Karpas-422 (cell line): Measurements from ENCODE around the gene SERPINB8. TPM values are rescaled to one million over a fixed set of nuclear protein-coding genes. Genes with fewer than 3 reads are reported as not detected.

Experiments used
- DNase-seq: peaks from one replicate; pipeline ENCODE4 v3.0.0-alpha.2; 2015
- H2AFZ ChIP-seq: fragments of 200-600 bp; sonication (generic); 2 replicates; pipeline ENCODE4 v1.6.1; 2014; ENCODE audit warnings: antibody characterized with exemption, low read length, mixed read lengths
- H3K27ac ChIP-seq: fragments of 200-600 bp; sonication (generic); 2 replicates; pipeline ENCODE4 v1.5.1; 2014; ENCODE audit warnings: mild to moderate bottlenecking, low read length, moderate library complexity
- H3K27me3 ChIP-seq: fragments of 200-600 bp; sonication (generic); 2 replicates; pipeline ENCODE4 v1.6.1; 2014; ENCODE audit warnings: low read length, mixed read lengths
- H3K36me3 ChIP-seq: fragments of 200-600 bp; sonication (generic); 2 replicates; pipeline ENCODE4 v1.6.1; 2014; ENCODE audit warnings: low read length, mixed read lengths; ENCODE audit not compliant: insufficient read depth
- H3K4me1 ChIP-seq: fragments of 200-600 bp; sonication (generic); 2 replicates; pipeline ENCODE4 v1.6.1; 2014; ENCODE audit warnings: mild to moderate bottlenecking, low read length, mixed read lengths
- H3K4me2 ChIP-seq: fragments of 200-600 bp; sonication (generic); 2 replicates; pipeline ENCODE4 v1.6.1; 2014; ENCODE audit warnings: low read length, low read depth, mild to moderate bottlenecking; ENCODE audit not compliant: poor library complexity, severe bottlenecking
- H3K4me3 ChIP-seq: fragments of 200-600 bp; sonication (generic); 2 replicates; pipeline ENCODE4 v1.5.1; 2014; ENCODE audit warnings: mild to moderate bottlenecking, antibody characterized with exemption, low read length, mixed read lengths
- H3K79me2 ChIP-seq: fragments of 200-600 bp; sonication (generic); 2 replicates; pipeline ENCODE4 v1.6.1; 2014; ENCODE audit warnings: mild to moderate bottlenecking, low read length, mixed read lengths
- H3K9ac ChIP-seq: fragments of 200-600 bp; sonication (generic); 2 replicates; pipeline ENCODE4 v1.6.0; 2014; ENCODE audit warnings: low read length
- H3K9me2 ChIP-seq: fragments of 200-600 bp; sonication (generic), shearing (Covaris generic); replicated peaks from 2 replicates; pipeline ENCODE4 v1.6.0; 2014; ENCODE audit warnings: mild to moderate bottlenecking, low read length, moderate library complexity; ENCODE audit not compliant: insufficient read depth
- H3K9me3 ChIP-seq: fragments of 300-700, 200-600 bp; sonication (generic); 2 replicates; pipeline ENCODE4 v1.6.1; 2014; ENCODE audit warnings: low read length, mixed read lengths
- H4K20me1 ChIP-seq: fragments of 200-600 bp; sonication (generic); 2 replicates; pipeline ENCODE4 v1.6.1; 2014; ENCODE audit warnings: mild to moderate bottlenecking, antibody characterized with exemption, low read length, low read depth; ENCODE audit not compliant: insufficient read depth
- total RNA-seq: library from RNA; depleted of rRNA; stranded (reverse); fragments of >200 nt; shearing (Covaris generic); gene quantifications from 2 replicates; pipeline ENCODE4 v1.2.3, GENCODE V29; 2014; ENCODE audit warnings: low replicate concordance

The SERPINB8 gene
- total RNA-seq, 1 experiment from 2014 or later: 4.1 TPM

DNA sequence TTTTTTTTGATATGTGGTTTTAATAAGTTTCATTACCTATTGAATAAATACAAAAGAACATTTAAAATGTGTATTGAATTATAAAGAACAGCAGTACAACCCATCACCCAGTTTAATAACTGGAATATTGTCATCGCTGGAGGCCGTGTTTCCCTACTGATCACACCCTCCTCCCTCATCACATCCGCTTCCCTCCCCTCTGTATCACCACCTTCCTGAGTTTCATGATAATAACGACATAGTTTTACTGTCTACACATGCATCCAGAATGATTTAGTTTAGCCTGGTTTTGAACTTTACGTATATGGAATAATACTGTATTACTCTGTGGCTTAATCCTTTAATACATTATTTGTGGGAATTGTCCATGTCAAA is 2.1 kb downstream of the SERPINB8 start:
- no peak overlapping the region for H3K4me2 ChIP-seq
- no peak overlapping the region for H2AFZ ChIP-seq
- no peak overlapping the region for H3K9ac ChIP-seq
- peaks cover 21% of the 10 kb centered on the region for H3K4me1 ChIP-seq
- no peak overlapping the region for H3K4me3 ChIP-seq
- no peaks in the 10 kb centered on the region for H3K36me3 ChIP-seq
- no peak for DNase-seq
- no peaks in the 10 kb centered on the region for H3K9me2 ChIP-seq
- no peaks in the 10 kb centered on the region for H3K9me3 ChIP-seq
- H3K27ac ChIP-seq: no peak overlapping the region
- H3K79me2 ChIP-seq: no peaks in the 10 kb centered on the region
- no peaks in the 10 kb centered on the region for H3K27me3 ChIP-seq
- H4K20me1 ChIP-seq: no peaks in the 10 kb centered on the region

DNA sequence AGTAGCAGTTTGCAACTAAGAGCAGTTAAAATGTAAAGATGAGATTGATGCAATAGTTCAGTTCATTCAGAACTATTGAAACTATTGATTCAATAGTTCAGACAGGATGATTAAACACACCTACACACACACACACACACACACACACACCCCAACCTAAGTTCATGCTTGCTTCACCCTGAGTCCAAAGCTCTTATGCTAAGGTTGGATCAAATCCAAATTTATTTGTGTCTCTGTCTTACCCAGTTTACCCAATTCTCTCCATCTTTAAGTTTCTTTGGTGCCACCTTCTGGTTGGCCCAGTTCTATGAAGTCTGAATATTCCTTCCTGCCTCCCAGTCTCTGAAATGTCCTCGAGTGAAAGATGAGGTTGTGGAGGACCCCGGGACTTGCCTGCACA is 5.1 kb downstream of the SERPINB8 start:
- H4K20me1 ChIP-seq: no peaks in the 10 kb centered on the region
- DNase-seq: peak; percentile 60
- peak overlapping the region; percentile 6 for H3K4me2 ChIP-seq
- no peak overlapping the region for H3K27ac ChIP-seq
- H3K9me2 ChIP-seq: no peaks in the 10 kb centered on the region
- H3K9me3 ChIP-seq: no peaks in the 10 kb centered on the region
- H2AFZ ChIP-seq: no peak overlapping the region
- H3K79me2 ChIP-seq: no peaks in the 10 kb centered on the region
- H3K27me3 ChIP-seq: no peaks in the 10 kb centered on the region
- H3K4me1 ChIP-seq: peaks cover 17% of the 10 kb centered on the region
- no peak overlapping the region for H3K9ac ChIP-seq
- no peak overlapping the region for H3K4me3 ChIP-seq
- no peaks in the 10 kb centered on the region for H3K36me3 ChIP-seq

DNA sequence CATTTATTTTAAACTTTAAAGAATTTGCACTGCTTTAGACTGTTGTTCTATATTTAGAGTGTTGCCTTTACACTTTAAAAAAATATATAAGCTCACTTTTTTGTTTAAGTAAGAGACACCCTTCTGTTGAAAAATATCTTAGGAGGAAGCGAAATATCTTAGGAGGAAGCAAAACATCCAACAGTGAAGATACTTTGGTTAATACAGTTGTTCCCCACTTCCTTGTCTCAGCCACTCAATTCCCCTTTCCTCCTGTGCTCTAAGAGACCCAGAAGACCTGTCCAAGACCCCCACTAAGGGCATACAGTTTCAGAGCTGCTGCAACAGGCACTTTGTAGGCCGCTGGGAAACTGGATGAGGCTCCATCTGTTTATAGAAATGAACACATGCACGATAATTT is 5.7 kb downstream of the SERPINB8 start:
- H3K4me2 ChIP-seq: peak overlapping the region; percentile 6
- H3K27ac ChIP-seq: no peak overlapping the region
- no peak for DNase-seq

DNA sequence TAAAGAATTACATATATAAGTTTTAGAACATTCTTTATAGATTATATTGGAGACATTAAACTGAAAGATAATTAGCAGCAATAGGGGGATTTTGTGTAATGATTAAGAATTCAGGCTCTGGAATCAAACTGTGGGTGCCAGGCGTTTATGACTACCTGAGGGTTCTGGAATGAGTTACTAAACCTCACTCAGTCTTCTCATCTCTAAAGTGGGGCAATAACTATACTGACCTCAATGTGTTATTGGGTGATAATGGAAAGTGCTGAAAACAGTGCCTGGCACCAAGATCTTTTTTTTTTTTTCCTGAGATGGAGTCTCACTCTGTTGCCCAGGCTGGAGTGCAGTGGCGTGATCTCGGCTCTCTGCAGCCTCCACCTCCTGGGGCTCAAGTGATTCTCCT is 7.2 kb downstream of the SERPINB8 start:
- H3K9me2 ChIP-seq: no peaks in the 10 kb centered on the region
- no peaks in the 10 kb centered on the region for H3K36me3 ChIP-seq
- H3K4me3 ChIP-seq: no peak overlapping the region
- H2AFZ ChIP-seq: no peak overlapping the region
- H3K9me3 ChIP-seq: no peaks in the 10 kb centered on the region
- no peaks in the 10 kb centered on the region for H3K79me2 ChIP-seq
- no peak for DNase-seq
- no peak overlapping the region for H3K27ac ChIP-seq
- no peaks in the 10 kb centered on the region for H4K20me1 ChIP-seq
- peaks cover 11% of the 10 kb centered on the region for H3K4me1 ChIP-seq
- H3K9ac ChIP-seq: no peak overlapping the region
- H3K27me3 ChIP-seq: no peaks in the 10 kb centered on the region
- H3K4me2 ChIP-seq: no peak overlapping the region

More for the DNA sequence above, 5.7 kb downstream of the SERPINB8 start:
- no peaks in the 10 kb centered on the region for H3K36me3 ChIP-seq
- no peaks in the 10 kb centered on the region for H3K9me2 ChIP-seq
- H3K4me3 ChIP-seq: no peak overlapping the region
- peaks cover 16% of the 10 kb centered on the region for H3K4me1 ChIP-seq
- no peaks in the 10 kb centered on the region for H4K20me1 ChIP-seq
- H3K9me3 ChIP-seq: no peaks in the 10 kb centered on the region
- no peaks in the 10 kb centered on the region for H3K27me3 ChIP-seq
- no peak overlapping the region for H2AFZ ChIP-seq
- no peaks in the 10 kb centered on the region for H3K79me2 ChIP-seq
- no peak overlapping the region for H3K9ac ChIP-seq

DNA sequence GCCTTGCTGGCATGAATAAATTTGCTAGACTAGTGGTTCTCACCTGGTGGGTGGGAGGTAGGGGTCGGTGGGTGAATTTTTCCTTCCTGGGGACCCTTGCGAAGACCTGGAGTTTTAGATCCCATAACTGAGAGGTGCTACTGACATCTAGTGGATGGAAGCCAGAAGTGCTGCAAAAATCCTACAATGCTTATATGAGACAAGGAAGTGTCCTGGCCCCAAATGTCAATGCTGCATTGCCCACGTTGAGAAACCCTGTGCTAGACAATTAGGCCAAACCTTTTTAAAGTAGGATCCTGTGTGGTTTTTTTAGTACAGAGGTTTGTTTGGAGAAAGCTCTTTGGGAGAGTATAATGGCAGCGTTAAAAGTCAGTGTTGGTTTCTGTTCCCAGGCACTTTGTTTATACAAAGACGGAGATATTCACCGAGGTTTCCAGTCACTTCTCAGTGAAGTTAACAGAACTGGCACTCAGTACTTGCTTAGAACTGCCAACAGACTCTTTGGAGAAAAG is 9.6 kb downstream of the SERPINB8 start:
- Histone ChIP-seq H3K79me2 (no peaks in the 10 kb centered on the region), H3K4me1 (peaks cover 11% of the 10 kb centered on the region), H3K9me3 (no peaks in the 10 kb centered on the region), H3K4me2 (peak overlapping the region; percentile 36), H3K27ac (no peak overlapping the region), H3K9me2 (no peaks in the 10 kb centered on the region), H3K4me3 (no peak overlapping the region), H4K20me1 (no peaks in the 10 kb centered on the region), H3K27me3 (no peaks in the 10 kb centered on the region), H3K9ac (no peak overlapping the region), H2AFZ (peak overlapping the region; percentile 36; the same call in 1 of the 2 replicates), H3K36me3 (no peaks in the 10 kb centered on the region)
- DNase-seq: peak; percentile 88

DNA sequence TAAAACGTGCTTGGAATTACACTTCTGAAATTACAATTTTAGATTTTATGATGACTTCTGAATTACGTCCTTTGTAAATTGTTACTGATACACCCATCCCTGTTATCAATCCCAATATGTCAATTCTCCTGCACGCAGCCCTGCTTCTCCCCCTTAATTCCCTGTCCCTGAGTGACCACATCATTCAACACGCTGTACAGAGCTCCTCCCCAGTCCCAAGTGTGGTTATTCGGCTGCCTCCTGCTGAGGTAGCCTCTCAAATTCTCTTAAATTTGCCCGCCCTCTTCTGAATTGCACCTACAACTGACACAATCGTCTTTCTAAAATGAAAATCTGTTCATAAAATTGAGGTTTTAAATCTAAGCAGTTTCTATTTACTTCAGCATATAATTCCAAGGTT is 10.1 kb downstream of the SERPINB8 start:
- no peak overlapping the region for H3K9ac ChIP-seq
- no peak overlapping the region for H3K27ac ChIP-seq
- no peaks in the 10 kb centered on the region for H3K79me2 ChIP-seq

DNA sequence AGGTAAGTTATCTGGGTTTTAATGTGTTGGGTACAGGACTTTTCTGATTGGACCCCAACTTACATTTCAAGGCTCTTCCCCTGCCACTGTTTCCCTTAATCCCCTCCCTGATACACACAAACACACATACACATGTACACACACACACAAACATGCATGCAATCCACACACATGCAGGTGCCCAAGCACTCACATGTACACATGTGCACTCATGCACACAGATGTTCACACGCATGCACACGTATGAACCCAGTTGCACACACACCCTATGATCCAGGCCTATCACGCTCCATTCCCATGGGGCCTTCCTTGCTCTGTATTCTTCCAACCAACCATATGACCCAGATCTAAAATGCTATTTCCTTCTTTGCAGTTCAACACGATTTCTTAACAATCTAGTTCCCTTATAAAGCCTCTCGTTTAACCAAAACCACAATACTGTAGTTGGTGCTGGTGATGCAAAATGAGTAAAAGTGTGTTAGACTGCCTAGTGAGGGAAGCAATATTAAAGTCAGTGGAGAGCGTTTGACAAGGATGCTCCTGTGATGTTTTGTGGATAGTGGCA is 11.1 kb downstream of the SERPINB8 start:
- Histone ChIP-seq H3K9ac (no peak overlapping the region), H2AFZ (no peak overlapping the region), H3K79me2 (no peaks in the 10 kb centered on the region), H3K4me2 (no peak overlapping the region), H3K9me3 (no peaks in the 10 kb centered on the region), H4K20me1 (no peaks in the 10 kb centered on the region), H3K4me1 (peaks cover 3% of the 10 kb centered on the region), H3K4me3 (no peak overlapping the region), H3K9me2 (no peaks in the 10 kb centered on the region), H3K36me3 (no peaks in the 10 kb centered on the region), H3K27ac (no peak overlapping the region), H3K27me3 (no peaks in the 10 kb centered on the region)
- no peak for DNase-seq

More for the DNA sequence above, 10.1 kb downstream of the SERPINB8 start:
- peak overlapping the region; percentile 36 for H3K4me2 ChIP-seq
- H2AFZ ChIP-seq: peak overlapping the region; percentile 36; the same call in 1 of the 2 replicates
- no peak overlapping the region for H3K4me3 ChIP-seq
- peaks cover 11% of the 10 kb centered on the region for H3K4me1 ChIP-seq
- DNase-seq: no peak
- H3K36me3 ChIP-seq: no peaks in the 10 kb centered on the region
- no peaks in the 10 kb centered on the region for H3K9me3 ChIP-seq
- H4K20me1 ChIP-seq: no peaks in the 10 kb centered on the region
- no peaks in the 10 kb centered on the region for H3K27me3 ChIP-seq
- no peaks in the 10 kb centered on the region for H3K9me2 ChIP-seq

DNA sequence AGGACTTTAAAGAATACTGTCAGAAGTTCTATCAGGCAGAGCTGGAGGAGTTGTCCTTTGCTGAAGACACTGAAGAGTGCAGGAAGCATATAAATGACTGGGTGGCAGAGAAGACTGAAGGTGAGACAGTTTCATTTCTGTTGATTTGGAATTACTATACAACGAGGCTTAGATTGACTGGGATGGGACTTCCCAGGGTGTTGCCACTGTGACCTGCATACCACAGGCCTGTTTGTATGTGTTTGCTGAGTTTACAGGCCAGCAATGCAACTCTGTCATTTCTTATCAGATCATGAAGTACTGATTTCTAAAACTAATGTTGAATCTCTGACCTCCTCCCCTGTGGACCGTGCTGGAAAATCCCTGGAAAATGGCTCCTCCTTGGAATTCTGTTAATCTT is 11.8 kb downstream of the SERPINB8 start:
- H3K4me2 ChIP-seq: no peak overlapping the region
- H3K27ac ChIP-seq: no peak overlapping the region
- no peaks in the 10 kb centered on the region for H3K79me2 ChIP-seq
- no peak overlapping the region for H2AFZ ChIP-seq
- H3K27me3 ChIP-seq: no peaks in the 10 kb centered on the region
- H3K9me3 ChIP-seq: no peaks in the 10 kb centered on the region
- H3K4me1 ChIP-seq: peaks cover 3% of the 10 kb centered on the region
- no peak overlapping the region for H3K9ac ChIP-seq
- no peak overlapping the region for H3K4me3 ChIP-seq
- H3K9me2 ChIP-seq: no peaks in the 10 kb centered on the region
- H3K36me3 ChIP-seq: no peaks in the 10 kb centered on the region
- no peaks in the 10 kb centered on the region for H4K20me1 ChIP-seq
- no peak for DNase-seq
